Mucosa of stomach (tissue), 1 donor: ENCODE measurements around the gene POU6F2.
"Not testable (repeated sequence)": the region's sequence is repeated elsewhere in the genome, so short reads cannot be mapped to it uniquely, and the experiment has no call there.

Experiments
- H3K27me3 ChIP-seq: one replicate; pipeline ENCODE4 v1.7.0; 2013; ENCODE audit warnings: mild to moderate bottlenecking, low read length; ENCODE audit not compliant: control insufficient read depth, insufficient read depth
- H3K36me3 ChIP-seq: one replicate; pipeline ENCODE4 v1.7.0; 2013; ENCODE audit warnings: low read length; ENCODE audit not compliant: control insufficient read depth, insufficient read depth
- H3K4me1 ChIP-seq: one replicate; pipeline ENCODE4 v1.7.0; 2013; ENCODE audit warnings: mild to moderate bottlenecking, low read length; ENCODE audit not compliant: control insufficient read depth, insufficient read depth
- H3K4me3 ChIP-seq: one replicate; pipeline ENCODE4 v1.7.0; 2013; ENCODE audit warnings: low read length
- H3K9ac ChIP-seq: one replicate; pipeline ENCODE4 v1.7.0; 2013; ENCODE audit warnings: mild to moderate bottlenecking, low read length, moderate library complexity
- H3K9me3 ChIP-seq: one replicate; pipeline ENCODE4 v1.7.0; 2013; ENCODE audit warnings: mild to moderate bottlenecking, low read length, moderate library complexity; ENCODE audit not compliant: control insufficient read depth
- donor health status: Pancreatic carcinoma.

The POU6F2 gene

DNA sequence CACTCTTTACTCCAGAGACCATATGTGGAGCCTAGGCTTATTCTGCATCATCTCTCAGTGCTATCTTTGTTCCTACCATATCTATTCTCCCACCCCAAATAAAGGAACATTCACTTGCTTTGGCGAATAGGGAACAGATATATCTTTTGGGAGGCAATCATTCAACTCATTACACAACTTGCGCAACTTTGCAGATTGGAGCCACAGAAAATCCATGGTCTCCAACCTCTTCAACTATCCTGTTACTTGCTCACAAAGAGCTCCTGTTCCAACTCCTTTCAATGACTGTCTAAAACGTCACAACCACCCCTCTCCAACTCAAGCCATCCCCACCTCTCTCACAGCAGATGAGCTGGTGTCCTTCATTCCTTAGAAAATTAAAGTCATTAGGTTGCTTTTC lies 203.7 kb downstream of the POU6F2 start:
- H3K9me3 ChIP-seq: no peaks in the 10 kb centered on the region
- no peaks in the 10 kb centered on the region for H3K27me3 ChIP-seq
- no peaks in the 10 kb centered on the region for H3K4me1 ChIP-seq
- no peak overlapping the region for H3K4me3 ChIP-seq
- H3K36me3 ChIP-seq: no peaks in the 10 kb centered on the region
- no peak overlapping the region for H3K9ac ChIP-seq

DNA sequence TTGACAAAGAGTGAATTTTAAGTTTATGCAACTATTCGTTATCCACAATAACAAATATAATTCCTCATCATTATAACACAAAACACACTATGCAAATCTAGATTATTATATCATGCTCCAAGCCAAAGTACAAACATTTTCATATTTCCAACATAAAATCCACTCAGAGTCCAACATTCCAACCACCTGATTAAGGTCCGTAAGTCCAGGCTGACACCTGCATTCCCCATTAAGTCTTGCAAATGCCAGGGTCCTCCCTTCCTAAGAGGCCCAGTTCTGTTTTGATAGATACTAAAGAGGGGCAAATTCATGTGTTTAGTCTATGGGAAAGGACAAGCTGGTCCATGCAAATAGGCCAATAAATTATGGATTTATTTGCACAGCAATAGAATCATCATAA lies 206.1 kb downstream of the POU6F2 start:
- no peaks in the 10 kb centered on the region for H3K4me1 ChIP-seq
- H3K9ac ChIP-seq: no peak overlapping the region
- H3K4me3 ChIP-seq: no peak overlapping the region
- no peaks in the 10 kb centered on the region for H3K36me3 ChIP-seq
- no peaks in the 10 kb centered on the region for H3K27me3 ChIP-seq
- no peaks in the 10 kb centered on the region for H3K9me3 ChIP-seq

DNA sequence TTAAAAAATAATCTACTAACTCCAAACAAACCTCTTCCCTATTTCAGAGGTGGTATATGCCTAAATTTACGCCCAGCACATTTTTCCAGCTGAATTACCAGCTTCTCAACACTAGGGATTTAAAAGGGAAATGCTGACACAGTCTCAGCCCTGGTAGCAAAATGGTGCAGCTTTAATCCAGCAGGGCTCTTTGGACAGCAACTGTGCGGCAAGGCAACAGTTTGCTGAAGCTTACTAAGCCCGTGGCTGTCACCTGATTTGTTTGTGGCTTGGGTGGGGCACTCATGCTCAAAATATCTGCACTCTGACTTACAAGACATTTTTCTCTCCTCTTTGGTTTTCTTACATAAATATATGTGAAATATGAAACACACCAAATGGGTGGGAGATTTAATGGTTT lies 206.7 kb downstream of the POU6F2 start:
- H3K27me3 ChIP-seq: no peaks in the 10 kb centered on the region
- H3K36me3 ChIP-seq: no peaks in the 10 kb centered on the region
- no peaks in the 10 kb centered on the region for H3K4me1 ChIP-seq
- no peak overlapping the region for H3K9ac ChIP-seq
- H3K4me3 ChIP-seq: no peak overlapping the region
- H3K9me3 ChIP-seq: no peaks in the 10 kb centered on the region

DNA sequence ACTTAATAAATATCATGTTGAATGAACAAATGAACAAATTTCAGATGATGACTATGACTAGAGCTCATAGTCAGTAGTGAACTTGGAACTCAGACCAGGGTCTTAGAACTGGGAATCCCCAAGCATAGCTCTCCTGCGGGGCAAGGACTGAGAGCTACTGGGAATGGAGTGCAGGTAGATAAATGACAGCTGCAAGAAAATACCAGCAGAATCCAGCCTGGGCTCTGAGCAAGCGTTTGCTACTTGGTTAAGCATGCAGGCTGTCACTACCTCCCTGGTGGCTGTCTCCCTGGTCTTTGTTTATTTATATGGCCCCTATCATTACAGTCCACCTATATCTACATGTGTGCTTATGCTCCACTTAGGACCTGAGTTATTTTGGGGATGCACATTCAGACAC lies 208.4 kb downstream of the POU6F2 start:
- Histone ChIP-seq H3K36me3 (no peaks in the 10 kb centered on the region), H3K9ac (no peak overlapping the region)

DNA sequence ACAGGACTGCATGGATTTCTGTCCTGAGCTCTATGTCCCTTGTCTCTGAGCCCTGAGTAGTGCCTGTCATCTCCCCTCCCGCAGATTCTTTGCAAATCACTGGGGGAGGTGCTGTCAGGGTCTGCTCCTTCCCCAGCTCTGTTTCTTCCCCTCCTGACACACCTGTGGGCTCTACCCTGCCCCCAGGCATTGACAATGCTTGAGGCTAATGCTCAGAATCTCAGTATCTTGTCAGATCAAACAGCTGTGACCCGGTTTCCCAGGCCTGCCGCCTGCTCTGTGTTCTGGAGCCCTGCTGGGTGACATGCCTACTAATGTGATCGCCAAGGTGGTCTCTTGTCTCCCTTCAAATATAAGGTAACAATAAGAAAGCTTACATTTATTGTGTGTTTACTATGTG lies 209.0 kb downstream of the POU6F2 start:
- H3K27me3 ChIP-seq: no peaks in the 10 kb centered on the region
- H3K4me1 ChIP-seq: no peaks in the 10 kb centered on the region
- no peak overlapping the region for H3K4me3 ChIP-seq
- H3K9ac ChIP-seq: no peak overlapping the region
- H3K36me3 ChIP-seq: no peaks in the 10 kb centered on the region
- H3K9me3 ChIP-seq: no peaks in the 10 kb centered on the region

More for the DNA sequence above, 208.4 kb downstream of the POU6F2 start:
- H3K4me3 ChIP-seq: no peak overlapping the region
- no peaks in the 10 kb centered on the region for H3K9me3 ChIP-seq
- H3K27me3 ChIP-seq: no peaks in the 10 kb centered on the region
- H3K4me1 ChIP-seq: no peaks in the 10 kb centered on the region

DNA sequence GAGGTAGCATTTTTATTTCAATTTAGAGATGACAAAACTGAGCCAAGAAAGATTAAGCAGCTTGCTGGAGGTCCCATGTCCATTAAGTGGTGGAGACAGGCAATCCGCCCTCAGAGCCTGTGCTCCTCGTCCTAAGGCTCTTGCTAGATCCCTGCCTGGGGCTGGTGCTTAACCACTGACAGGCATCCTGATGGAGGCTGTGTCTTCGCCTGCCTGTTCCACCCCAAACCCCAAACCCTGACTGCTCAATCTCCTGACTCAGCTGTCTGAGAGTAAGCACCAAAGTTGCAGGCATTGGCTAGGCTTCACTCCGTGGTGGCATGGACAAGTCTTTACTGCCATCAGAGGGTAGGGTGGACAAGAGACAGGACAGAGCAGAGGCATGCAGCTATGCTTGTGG lies 209.4 kb downstream of the POU6F2 start:
- no peaks in the 10 kb centered on the region for H3K9me3 ChIP-seq
- no peaks in the 10 kb centered on the region for H3K36me3 ChIP-seq
- no peak overlapping the region for H3K9ac ChIP-seq
- no peaks in the 10 kb centered on the region for H3K27me3 ChIP-seq
- no peak overlapping the region for H3K4me3 ChIP-seq
- H3K4me1 ChIP-seq: no peaks in the 10 kb centered on the region

DNA sequence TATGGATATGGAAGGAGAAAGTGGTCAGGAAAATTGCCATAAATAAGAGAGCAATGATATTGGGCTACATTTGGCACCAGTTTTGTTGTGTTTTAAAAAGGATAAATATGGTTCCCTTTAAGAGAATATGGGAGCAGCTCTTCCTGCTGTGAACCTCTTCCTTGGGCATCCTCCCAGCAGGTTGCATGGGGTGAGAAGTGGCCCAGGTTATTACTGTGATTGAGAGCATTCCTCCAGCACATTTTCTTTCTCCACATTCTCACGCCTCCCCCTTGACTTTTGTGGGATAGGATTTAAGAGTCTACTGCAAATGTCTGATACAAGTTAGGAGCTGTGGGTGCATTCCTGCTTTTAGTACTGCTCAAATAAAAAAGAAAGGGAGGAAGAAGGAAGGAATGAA lies 214.8 kb downstream of the POU6F2 start:
- no peak overlapping the region for H3K4me3 ChIP-seq
- H3K4me1 ChIP-seq: no peaks in the 10 kb centered on the region
- no peaks in the 10 kb centered on the region for H3K36me3 ChIP-seq
- H3K9ac ChIP-seq: no peak overlapping the region
- no peaks in the 10 kb centered on the region for H3K27me3 ChIP-seq
- H3K9me3 ChIP-seq: no peaks in the 10 kb centered on the region

DNA sequence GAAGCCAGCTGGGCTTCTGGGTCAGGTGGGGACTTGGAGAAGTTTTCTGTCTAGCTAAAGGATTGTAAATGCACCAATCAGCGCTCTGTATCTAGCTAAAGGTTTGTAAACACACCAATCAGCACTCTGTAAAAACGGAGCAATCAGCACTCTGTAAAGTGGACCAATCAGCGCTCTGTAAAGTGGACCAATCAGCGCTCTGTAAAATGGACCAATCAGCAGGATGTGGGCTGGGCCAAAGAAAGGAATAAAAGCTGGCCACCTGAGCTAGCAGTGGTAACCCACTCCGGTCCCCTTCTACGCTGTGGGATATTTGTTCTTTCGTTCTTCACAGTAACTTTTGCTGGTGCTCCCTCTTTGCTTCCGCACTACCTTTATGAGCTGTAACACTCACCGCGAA lies 216.7 kb downstream of the POU6F2 start:
- H3K9me3 ChIP-seq, H3K4me3 ChIP-seq, H3K4me1 ChIP-seq, H3K27me3 ChIP-seq, H3K9ac ChIP-seq, H3K36me3 ChIP-seq: not testable (repeated sequence)

DNA sequence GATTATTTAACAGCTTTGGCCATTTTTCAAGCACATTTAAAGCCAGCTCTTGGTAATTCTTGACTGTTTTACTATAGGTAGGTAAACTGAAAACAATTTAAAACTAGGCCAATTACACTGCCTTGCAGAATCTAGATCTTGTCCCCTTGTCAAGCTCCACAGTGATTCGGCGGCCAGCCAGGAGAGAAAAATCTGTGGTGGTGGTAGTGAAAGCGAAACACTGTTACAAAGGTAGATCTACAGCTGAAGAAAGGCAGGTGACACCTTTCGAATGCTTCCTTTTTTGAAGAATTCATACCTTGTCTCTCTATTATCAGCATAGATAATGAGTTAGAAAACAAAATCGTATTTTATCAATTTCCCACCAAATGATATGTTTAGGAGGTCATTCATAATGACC lies 218.3 kb downstream of the POU6F2 start:
- no peaks in the 10 kb centered on the region for H3K9me3 ChIP-seq
- H3K27me3 ChIP-seq: no peaks in the 10 kb centered on the region
- H3K36me3 ChIP-seq: no peaks in the 10 kb centered on the region
- no peaks in the 10 kb centered on the region for H3K4me1 ChIP-seq
- no peak overlapping the region for H3K9ac ChIP-seq
- H3K4me3 ChIP-seq: no peak overlapping the region

DNA sequence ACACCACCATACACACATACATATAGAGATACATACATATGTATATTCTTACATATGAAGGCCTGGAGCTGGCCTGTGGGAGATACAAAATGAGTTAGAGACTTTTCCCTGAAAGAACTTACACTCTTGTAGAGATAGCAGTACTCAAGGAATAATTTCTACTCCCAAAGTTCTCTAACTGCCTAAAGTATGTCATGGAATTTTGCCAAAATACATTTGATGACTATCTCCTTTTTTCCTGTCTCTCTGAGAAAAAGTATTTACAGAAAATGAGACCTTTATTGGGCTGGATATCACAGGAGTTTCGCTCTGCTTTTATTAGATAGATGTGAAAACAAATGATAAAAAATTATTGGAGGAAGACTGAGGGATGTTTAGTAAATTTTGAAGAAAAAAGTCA lies 220.1 kb downstream of the POU6F2 start:
- H3K36me3 ChIP-seq: no peaks in the 10 kb centered on the region
- H3K27me3 ChIP-seq: no peaks in the 10 kb centered on the region
- no peak overlapping the region for H3K9ac ChIP-seq
- H3K4me1 ChIP-seq: no peaks in the 10 kb centered on the region
- H3K4me3 ChIP-seq: no peak overlapping the region
- no peaks in the 10 kb centered on the region for H3K9me3 ChIP-seq

DNA sequence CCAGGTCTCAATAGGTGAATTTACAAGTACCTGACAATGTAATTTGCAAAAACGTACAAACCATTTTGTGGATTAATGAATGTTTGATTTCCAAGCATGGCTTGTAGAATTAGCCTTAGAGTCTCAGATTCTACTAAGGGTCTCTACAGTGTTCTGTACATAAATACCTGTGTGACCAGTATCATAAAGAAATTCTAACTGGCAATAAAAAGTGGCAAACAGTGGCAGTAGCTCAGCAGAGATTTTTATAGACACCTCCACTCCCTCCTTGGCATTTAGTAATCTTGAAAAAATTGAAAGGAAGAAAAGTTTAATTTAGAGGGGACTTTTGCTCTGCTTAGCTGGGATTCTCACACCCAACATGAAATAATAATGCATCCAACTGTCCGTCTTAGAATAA lies 220.8 kb downstream of the POU6F2 start:
- no peaks in the 10 kb centered on the region for H3K27me3 ChIP-seq
- no peaks in the 10 kb centered on the region for H3K4me1 ChIP-seq
- no peak overlapping the region for H3K4me3 ChIP-seq
- no peak overlapping the region for H3K9ac ChIP-seq
- no peaks in the 10 kb centered on the region for H3K36me3 ChIP-seq
- no peaks in the 10 kb centered on the region for H3K9me3 ChIP-seq

DNA sequence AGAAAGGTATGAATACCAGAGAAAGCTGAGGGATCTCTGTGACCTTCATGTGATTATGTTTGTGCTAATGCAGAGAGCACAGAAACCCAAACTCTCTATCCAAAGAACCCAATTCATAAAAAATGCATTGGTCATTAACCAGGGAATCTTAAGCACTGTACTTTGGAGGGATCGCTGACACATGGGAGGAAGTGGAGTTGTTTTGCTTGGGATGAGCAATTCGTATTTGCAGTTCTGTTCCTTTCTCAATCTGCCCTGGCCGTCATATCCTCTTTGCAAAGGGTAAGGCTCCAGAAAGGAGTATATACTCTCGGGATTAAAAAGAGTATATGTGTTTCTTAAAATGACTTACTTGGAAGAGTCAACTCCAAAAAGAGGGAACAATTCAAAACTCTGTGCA lies 221.3 kb downstream of the POU6F2 start:
- Histone ChIP-seq H3K27me3 (no peaks in the 10 kb centered on the region), H3K4me1 (no peaks in the 10 kb centered on the region), H3K9me3 (no peaks in the 10 kb centered on the region)

DNA sequence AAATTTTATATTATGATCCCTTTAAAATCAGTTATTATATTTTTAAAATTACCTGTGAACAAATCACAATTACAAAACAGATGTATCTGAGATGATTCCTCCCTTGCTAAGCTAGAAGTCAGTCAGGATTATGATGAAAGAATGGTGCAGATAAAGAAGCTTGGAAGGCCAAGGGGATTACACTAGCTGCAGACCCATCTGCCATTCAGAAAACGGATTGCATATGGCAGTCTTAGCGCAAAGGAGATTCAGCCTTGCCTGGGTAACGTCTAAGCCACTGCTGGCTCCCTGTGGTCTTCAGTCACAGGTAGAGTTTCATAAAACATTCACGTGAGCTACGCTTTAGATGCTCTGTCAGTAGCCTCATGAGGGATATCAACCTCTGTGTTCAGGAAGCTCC lies 222.2 kb downstream of the POU6F2 start:
- no peaks in the 10 kb centered on the region for H3K36me3 ChIP-seq
- H3K4me1 ChIP-seq: no peaks in the 10 kb centered on the region
- no peak overlapping the region for H3K9ac ChIP-seq
- H3K4me3 ChIP-seq: no peak overlapping the region
- no peaks in the 10 kb centered on the region for H3K9me3 ChIP-seq
- no peaks in the 10 kb centered on the region for H3K27me3 ChIP-seq

More for the DNA sequence above, 221.3 kb downstream of the POU6F2 start:
- H3K9ac ChIP-seq: no peak overlapping the region
- H3K36me3 ChIP-seq: no peaks in the 10 kb centered on the region
- no peak overlapping the region for H3K4me3 ChIP-seq
